ENCODE data around the gene ACAA1. TPM values are rescaled to one million over a fixed set of nuclear protein-coding genes. Genes with fewer than 3 reads are reported as not detected.

Gene ACAA1
- total and polyA plus RNA-seq, 2 of the 13 experiments (the other 11 are each of a cell fraction or from before 2014, with no cell fraction given): 60.8 to 188 TPM

DNA sequence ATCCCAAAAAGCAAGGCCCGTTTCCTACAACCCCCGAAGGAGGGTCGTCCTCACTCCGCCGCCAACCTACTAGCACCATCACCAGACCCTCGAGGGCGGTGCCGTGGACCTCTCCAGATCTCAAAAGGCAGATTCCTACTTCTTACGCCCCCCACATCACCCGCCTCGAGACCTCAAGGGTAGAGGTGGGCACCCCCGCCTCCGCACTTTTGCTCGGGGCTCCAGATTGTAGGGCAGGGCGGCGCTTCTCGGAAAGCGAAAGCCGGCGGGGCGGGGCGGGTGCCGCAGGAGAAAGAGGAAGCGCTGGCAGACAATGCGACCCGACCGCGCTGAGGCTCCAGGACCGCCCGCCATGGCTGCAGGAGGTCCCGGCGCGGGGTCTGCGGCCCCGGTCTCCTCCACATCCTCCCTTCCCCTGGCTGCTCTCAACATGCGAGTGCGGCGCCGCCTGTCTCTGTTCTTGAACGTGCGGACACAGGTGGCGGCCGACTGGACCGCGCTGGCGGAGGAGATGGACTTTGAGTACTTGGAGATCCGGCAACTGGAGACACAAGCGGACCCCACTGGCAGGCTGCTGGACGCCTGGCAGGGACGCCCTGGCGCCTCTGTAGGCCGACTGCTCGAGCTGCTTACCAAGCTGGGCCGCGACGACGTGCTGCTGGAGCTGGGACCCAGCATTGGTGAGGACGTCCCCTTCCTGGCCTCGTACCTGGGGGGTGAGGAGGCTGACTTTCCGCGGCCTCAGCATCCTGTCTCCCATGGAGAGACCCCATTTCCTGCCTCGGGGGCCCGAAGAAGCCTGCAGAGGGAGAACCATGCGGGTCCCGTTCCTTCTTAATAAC, 1.6 kb upstream of the ACAA1 start, which contains the start of gene MYD88 (continued):
- TF ChIP-seq ZHX2 (IDR thresholded peaks at IDR 0.05; ENCODE audit: low read depth): no peak
- TF ChIP-seq ZHX2 (CRISPR knock-in tag; IDR thresholded peaks at IDR 0.05; ENCODE audit: borderline replicate concordance): no peak
- TF ChIP-seq STAG1 (CRISPR knock-in tag; IDR thresholded peaks at IDR 0.05): no peak; the same call in 1 of the 2 replicates
- TF ChIP-seq, protein P1, sequence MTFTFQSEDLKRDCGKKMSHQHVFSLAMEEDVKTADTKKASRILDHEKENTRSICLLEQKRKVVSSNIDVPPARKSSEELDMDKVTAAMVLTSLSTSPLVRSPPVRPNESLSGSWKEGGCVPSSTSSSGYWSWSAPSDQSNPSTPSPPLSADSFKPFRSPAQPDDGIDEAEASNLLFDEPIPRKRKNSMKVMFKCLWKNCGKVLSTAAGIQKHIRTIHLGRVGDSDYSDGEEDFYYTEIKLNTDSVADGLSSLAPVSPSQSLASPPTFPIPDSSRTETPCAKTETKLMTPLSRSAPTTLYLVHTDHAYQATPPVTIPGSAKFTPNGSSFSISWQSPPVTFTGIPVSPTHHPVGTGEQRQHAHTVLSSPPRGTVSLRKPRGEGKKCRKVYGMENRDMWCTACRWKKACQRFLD (CRISPR knock-in tag; IDR thresholded peaks at IDR 0.05; ENCODE audit: borderline replicate concordance): peak; percentile 67
- no peak for TF ChIP-seq DBP (CRISPR knock-in tag; IDR thresholded peaks at IDR 0.05; ENCODE audit: not compliant biosample characterization)
- TF ChIP-seq FOXJ3 (CRISPR knock-in tag; IDR thresholded peaks at IDR 0.05; ENCODE audit: borderline replicate concordance): no peak
- TF ChIP-seq, protein P2, sequence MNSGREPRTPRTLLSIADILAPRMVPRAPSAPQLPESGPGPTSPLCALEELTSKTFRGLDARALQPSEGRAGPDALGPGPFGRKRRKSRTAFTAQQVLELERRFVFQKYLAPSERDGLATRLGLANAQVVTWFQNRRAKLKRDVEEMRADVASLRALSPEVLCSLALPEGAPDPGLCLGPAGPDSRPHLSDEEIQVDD (CRISPR knock-in tag; IDR thresholded peaks at IDR 0.05; ENCODE audit: borderline replicate concordance): peak; percentile 65; the same call in 1 of the 2 replicates
- no peak for TF ChIP-seq EEA1 (CRISPR knock-in tag; IDR thresholded peaks at IDR 0.05; ENCODE audit: borderline replicate concordance)
- no peak for TF ChIP-seq ZNF619 (CRISPR knock-in tag; IDR thresholded peaks at IDR 0.05)
- no peak for TF ChIP-seq ZC3H4 (CRISPR knock-in tag; IDR thresholded peaks at IDR 0.05; ENCODE audit: borderline replicate concordance)
- TF ChIP-seq, protein P3, sequence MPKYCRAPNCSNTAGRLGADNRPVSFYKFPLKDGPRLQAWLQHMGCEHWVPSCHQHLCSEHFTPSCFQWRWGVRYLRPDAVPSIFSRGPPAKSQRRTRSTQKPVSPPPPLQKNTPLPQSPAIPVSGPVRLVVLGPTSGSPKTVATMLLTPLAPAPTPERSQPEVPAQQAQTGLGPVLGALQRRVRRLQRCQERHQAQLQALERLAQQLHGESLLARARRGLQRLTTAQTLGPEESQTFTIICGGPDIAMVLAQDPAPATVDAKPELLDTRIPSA (CRISPR knock-in tag; IDR thresholded peaks at IDR 0.05; ENCODE audit: borderline replicate concordance): no peak
- no peak for TF ChIP-seq ZNF205 (CRISPR knock-in tag; IDR thresholded peaks at IDR 0.05)
- no peak for TF ChIP-seq HNRNPUL1 (IDR thresholded peaks at IDR 0.05; ENCODE audit: low read depth, low read length)
- TF ChIP-seq CENPBD1 (CRISPR knock-in tag; IDR thresholded peaks at IDR 0.05; ENCODE audit: borderline replicate concordance, low read depth): no peak
- TF ChIP-seq ZXDC (CRISPR knock-in tag; IDR thresholded peaks at IDR 0.05): no peak; the same call in 1 of the 2 replicates
